RPMI8226 (cell line): ENCODE results near the gene HCFC1R1.
A peak's percentile ranks its signal among the peaks of the same experiment; 100 is the strongest.

Source experiments
- DNase-seq: peaks from one replicate; pipeline ENCODE4 v3.0.0-alpha.2; 2015

HCFC1R1 gene

GRCh38 chr16:2991566-2992261, 32.0 kb downstream of the HCFC1R1 start:
- DNase-seq = no peak

GRCh38 chr16:2990891-2991290, 32.9 kb downstream of the HCFC1R1 start:
- DNase-seq = no peak

- no peak for DNase-seq
These were observed 35.1 kb downstream of the HCFC1R1 start for GRCh38 chr16:2988590-2989099.

- no peak for DNase-seq
These were observed 35.9 kb downstream of the HCFC1R1 start for GRCh38 chr16:2987833-2988232.

- DNase-seq = no peak
These were observed 36.5 kb downstream of the HCFC1R1 start for GRCh38 chr16:2987286-2987685.

GRCh38 chr16:2986623-2987188, 37.0 kb downstream of the HCFC1R1 start:
- no peak for DNase-seq

- DNase-seq = no peak
These were observed 37.8 kb downstream of the HCFC1R1 start for GRCh38 chr16:2985893-2986355.

GRCh38 chr16:2985462-2985861, 38.3 kb downstream of the HCFC1R1 start:
- DNase-seq = no peak

GRCh38 chr16:2983706-2984136, 40.0 kb downstream of the HCFC1R1 start:
- peak; percentile 87 for DNase-seq

- DNase-seq = no peak
These were observed 41.3 kb downstream of the HCFC1R1 start for GRCh38 chr16:2982402-2982801.

GRCh38 chr16:2981899-2982250, 41.9 kb downstream of the HCFC1R1 start:
- DNase-seq = no peak

GRCh38 chr16:2981177-2981898, 42.4 kb downstream of the HCFC1R1 start:
- no peak for DNase-seq

GRCh38 chr16:2980227-2981176, 43.2 kb downstream of the HCFC1R1 start, which contains the start of gene PKMYT1:
Gene PKMYT1 (minus strand): TSS chr16:2980446. CDS start chr16:2979657, 789 bp downstream.
- peak; percentile 97 for DNase-seq

GRCh38 chr16:2979669-2980226, 44.0 kb downstream of the HCFC1R1 start:
- peak; percentile 41 for DNase-seq

- no peak for DNase-seq
These were observed 46.3 kb downstream of the HCFC1R1 start for GRCh38 chr16:2977440-2977839.

- DNase-seq = no peak
These were observed 47.1 kb downstream of the HCFC1R1 start for GRCh38 chr16:2976673-2977072.

GRCh38 chr16:2976201-2976600, 47.5 kb downstream of the HCFC1R1 start:
- no peak for DNase-seq

- DNase-seq = no peak
These were observed 48.5 kb downstream of the HCFC1R1 start for GRCh38 chr16:2975161-2975795.

- no peak for DNase-seq
These were observed 49.3 kb downstream of the HCFC1R1 start for GRCh38 chr16:2974319-2975056.

GRCh38 chr16:2973605-2974318, 50.0 kb downstream of the HCFC1R1 start:
- no peak for DNase-seq
